WERI-Rb-1 (cell line): ENCODE data around the gene LPP.
"Not testable (repeated sequence)": the region's sequence is repeated elsewhere in the genome, so short reads cannot be mapped to it uniquely, and the experiment has no call there.

Experiments
- DNase-seq: peaks from one replicate; pipeline ENCODE4 v3.0.0-alpha.2; 2020
- H3K27ac ChIP-seq: fragments of 250-450 bp; sonication (Bioruptor Pico); 2 replicates; pipeline ENCODE4 v1.5.1; 2020; ENCODE audit warnings: mild to moderate bottlenecking, moderate library complexity
- H3K27me3 ChIP-seq: fragments of 250-450 bp; sonication (Bioruptor Pico); 2 replicates; pipeline ENCODE4 v1.5.1; 2021; ENCODE audit warnings: mild to moderate bottlenecking, low read depth, moderate library complexity; ENCODE audit not compliant: insufficient read depth, severe bottlenecking
- H3K36me3 ChIP-seq: fragments of 250-450 bp; sonication (Bioruptor Pico); 2 replicates; pipeline ENCODE4 v1.5.1; 2020; ENCODE audit warnings: mild to moderate bottlenecking, moderate library complexity
- H3K4me3 ChIP-seq: 2 replicates; pipeline ENCODE4 v1.5.1; 2011; ENCODE audit warnings: low read depth, mild to moderate bottlenecking, control low read depth, low read length
- H3K9me3 ChIP-seq: fragments of 250-450 bp; sonication (Bioruptor Pico); 2 replicates; pipeline ENCODE4 v1.5.1; 2021; ENCODE audit warnings: mild to moderate bottlenecking, moderate library complexity; ENCODE audit not compliant: severe bottlenecking
- CTCF ChIP-seq: IDR thresholded peaks from 2 replicates; pipeline ENCODE4 v1.5.1; 2011; ENCODE audit warnings: low read depth, mild to moderate bottlenecking, control low read depth, inconsistent platforms, low read length

LPP gene

GRCh38 chr3:188124184-188124583 is 29.8 kb upstream of the LPP start:
- no peak overlapping the region for H3K27ac ChIP-seq
- no peaks in the 10 kb centered on the region for H3K9me3 ChIP-seq
- no peaks in the 10 kb centered on the region for H3K27me3 ChIP-seq
- TF ChIP-seq CTCF: no peak
- DNase-seq: no peak
- H3K4me3 ChIP-seq: no peak overlapping the region
- no peaks in the 10 kb centered on the region for H3K36me3 ChIP-seq

- Histone ChIP-seq H3K4me3 (no peak overlapping the region), H3K27me3 (no peaks in the 10 kb centered on the region), H3K9me3 (no peaks in the 10 kb centered on the region), H3K27ac (no peak overlapping the region), H3K36me3 (no peaks in the 10 kb centered on the region)
- TF ChIP-seq CTCF: no peak
- DNase-seq: no peak
These were observed 28.9 kb upstream of the LPP start for GRCh38 chr3:188125076-188125475.

GRCh38 chr3:188126276-188126675 is 27.7 kb upstream of the LPP start:
- Histone ChIP-seq H3K4me3 (no peak overlapping the region), H3K9me3 (no peaks in the 10 kb centered on the region), H3K27ac (no peak overlapping the region), H3K36me3 (no peaks in the 10 kb centered on the region), H3K27me3 (no peaks in the 10 kb centered on the region)
- DNase-seq: no peak
- TF ChIP-seq CTCF: no peak

GRCh38 chr3:188126934-188127333 is 27.0 kb upstream of the LPP start:
- Histone ChIP-seq H3K36me3 (no peaks in the 10 kb centered on the region), H3K27me3 (no peaks in the 10 kb centered on the region), H3K27ac (no peak overlapping the region), H3K4me3 (no peak overlapping the region), H3K9me3 (no peaks in the 10 kb centered on the region)
- DNase-seq: no peak
- no peak for TF ChIP-seq CTCF

- no peak for DNase-seq
- Histone ChIP-seq H3K9me3 (no peaks in the 10 kb centered on the region), H3K36me3 (no peaks in the 10 kb centered on the region), H3K27me3 (no peaks in the 10 kb centered on the region), H3K27ac (no peak overlapping the region), H3K4me3 (no peak overlapping the region)
- no peak for TF ChIP-seq CTCF
These were observed 25.1 kb upstream of the LPP start for GRCh38 chr3:188128905-188129304.

- H3K27ac ChIP-seq: not testable (repeated sequence)
These were observed 22.9 kb upstream of the LPP start for GRCh38 chr3:188131023-188131422.

More at GRCh38 chr3:188131023-188131422, 22.9 kb upstream of the LPP start:
- not testable (repeated sequence) for H3K9me3 ChIP-seq, H3K36me3 ChIP-seq, DNase-seq, H3K27me3 ChIP-seq, H3K4me3 ChIP-seq
